ENCODE results near the gene FOLR2.

FOLR2 gene

GRCh38 chr11:72230764-72231365 lies 14.3 kb downstream of the FOLR2 start:
- DNase-seq: peak; percentile 54

GRCh38 chr11:72231396-72232259 lies 15.0 kb downstream of the FOLR2 start:
- DNase-seq: peak; percentile 45

GRCh38 chr11:72232260-72233055 lies 15.9 kb downstream of the FOLR2 start:
- peak; percentile 43 for DNase-seq

GRCh38 chr11:72233056-72233772 lies 16.6 kb downstream of the FOLR2 start:
- peak; percentile 45 for DNase-seq

GRCh38 chr11:72233773-72234513 lies 17.3 kb downstream of the FOLR2 start:
- peak; percentile 45 for DNase-seq

- DNase-seq: no peak
Observed at GRCh38 chr11:72234514-72234830, 17.9 kb downstream of the FOLR2 start.

GRCh38 chr11:72234920-72235319 lies 18.3 kb downstream of the FOLR2 start:
- no peak for DNase-seq

- DNase-seq: peak; percentile 52
Observed at GRCh38 chr11:72235351-72236057, 18.9 kb downstream of the FOLR2 start.

- peak; percentile 37 for DNase-seq
Observed at GRCh38 chr11:72236083-72236697, 19.6 kb downstream of the FOLR2 start.

- peak; percentile 21 for DNase-seq
Observed at GRCh38 chr11:72236774-72237111, 20.1 kb downstream of the FOLR2 start.

GRCh38 chr11:72237112-72237931 lies 20.7 kb downstream of the FOLR2 start:
- peak; percentile 53 for DNase-seq

GRCh38 chr11:72238040-72238450 lies 21.5 kb downstream of the FOLR2 start:
- DNase-seq: peak; percentile 74

GRCh38 chr11:72238492-72239312 lies 22.1 kb downstream of the FOLR2 start:
- DNase-seq: peak; percentile 54

- peak; percentile 63 for DNase-seq
Observed at GRCh38 chr11:72239313-72239848, 22.8 kb downstream of the FOLR2 start.

- DNase-seq: no peak
Observed at GRCh38 chr11:72239849-72240460, 23.4 kb downstream of the FOLR2 start.

GRCh38 chr11:72240461-72241290 lies 24.1 kb downstream of the FOLR2 start:
- DNase-seq: no peak

- no peak for DNase-seq
Observed at GRCh38 chr11:72241291-72241781, 24.7 kb downstream of the FOLR2 start.
